Calu3 (cell line): Measurements from ENCODE around the gene TSR3. TPM values are rescaled to one million over a fixed set of nuclear protein-coding genes. Genes with fewer than 3 reads are reported as not detected.

Experiments
- BruUV-seq: library from RNA; stranded (reverse); fragments of 400-500 nt; replicated peaks from 2 replicates; lab custom pipeline; 2021; lab: Mats Ljungman, UMichigan
- CTCF ChIA-PET: fragments of 300-600 bp; sonication (Branson Sonifier 250); formaldehyde crosslinking; loops from one replicate; lab custom pipeline; 2022; ENCODE audit warnings: antibody characterized with exemption; lab: Charles Lee
- DNase-seq: peaks from one replicate; pipeline ENCODE4 v3.0.0; 2022
- H3K27ac Mint-ChIP-seq: one replicate; pipeline ENCODE4 v1.8.0; 2022; ENCODE audit warnings: mixed read lengths; ENCODE audit not compliant: unreplicated experiment
- H3K27me3 Mint-ChIP-seq: one replicate; pipeline ENCODE4 v1.8.0; 2022; ENCODE audit warnings: mixed read lengths; ENCODE audit not compliant: unreplicated experiment
- H3K36me3 Mint-ChIP-seq: one replicate; pipeline ENCODE4 v1.8.0; 2022; ENCODE audit warnings: mild to moderate bottlenecking, moderate library complexity, mixed read lengths; ENCODE audit not compliant: insufficient read depth, unreplicated experiment
- H3K4me1 Mint-ChIP-seq: one replicate; pipeline ENCODE4 v1.8.0; 2022; ENCODE audit warnings: mild to moderate bottlenecking, low read depth, mixed read lengths; ENCODE audit not compliant: unreplicated experiment
- H3K4me3 Mint-ChIP-seq: one replicate; pipeline ENCODE4 v1.8.0; 2022; ENCODE audit warnings: mild to moderate bottlenecking, low read depth, moderate library complexity, mixed read lengths; ENCODE audit not compliant: unreplicated experiment
- H3K9me3 Mint-ChIP-seq: one replicate; pipeline ENCODE4 v1.8.0; 2022; ENCODE audit warnings: low read depth, mixed read lengths; ENCODE audit not compliant: unreplicated experiment
- CTCF ChIP-seq: fragments of 200-600 bp; IDR thresholded peaks from one replicate; pipeline ENCODE4 v1.8.0; 2022; ENCODE audit warnings: antibody characterized with exemption; ENCODE audit not compliant: unreplicated experiment
- intact Hi-C: fragments of 100-400 bp; cut with micrococcal nuclease; formaldehyde crosslinking; loops from one replicate; pipeline ENCODE4 v1.10.0; 2022; ENCODE audit not compliant: unreplicated experiment
- total RNA-seq: library from RNA; stranded (reverse); gene quantifications from 2 replicates; pipeline ENCODE4 v1.2.3, GENCODE V29; 2022

The TSR3 gene
- total RNA-seq, 1 experiment from 2014 or later: 59.4 TPM

DNA sequence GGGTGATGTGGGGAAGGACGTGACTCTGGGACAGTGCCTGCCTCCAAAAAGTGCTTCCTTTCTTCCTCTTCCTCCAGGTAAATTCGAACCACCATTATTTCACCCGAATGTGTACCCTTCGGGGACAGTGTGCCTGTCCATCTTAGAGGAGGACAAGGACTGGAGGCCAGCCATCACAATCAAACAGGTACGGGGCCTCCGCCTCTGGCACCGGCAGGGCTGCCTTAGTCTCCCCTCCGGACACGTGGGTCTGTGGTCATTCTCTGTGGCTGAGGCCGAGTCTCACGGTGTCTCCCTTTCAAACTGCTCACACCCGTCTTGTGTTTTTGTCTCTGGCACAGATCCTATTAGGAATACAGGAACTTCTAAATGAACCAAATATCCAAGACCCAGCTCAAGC, 31.6 kb downstream of the TSR3 start:
- Mint-ChIP-seq H3K4me3 (no peak overlapping the region), H3K4me1 (no peaks in the 10 kb centered on the region), H3K27ac (no peak overlapping the region), H3K9me3 (no peaks in the 10 kb centered on the region), H3K36me3 (peaks cover 92% of the 10 kb centered on the region), H3K27me3 (no peaks in the 10 kb centered on the region)
- CTCF ChIA-PET: no interaction called here
- intact Hi-C loops: no loop called here
- TF ChIP-seq CTCF: no peak
- DNase-seq: no peak
- no TSS peak for BruUV-seq

DNA sequence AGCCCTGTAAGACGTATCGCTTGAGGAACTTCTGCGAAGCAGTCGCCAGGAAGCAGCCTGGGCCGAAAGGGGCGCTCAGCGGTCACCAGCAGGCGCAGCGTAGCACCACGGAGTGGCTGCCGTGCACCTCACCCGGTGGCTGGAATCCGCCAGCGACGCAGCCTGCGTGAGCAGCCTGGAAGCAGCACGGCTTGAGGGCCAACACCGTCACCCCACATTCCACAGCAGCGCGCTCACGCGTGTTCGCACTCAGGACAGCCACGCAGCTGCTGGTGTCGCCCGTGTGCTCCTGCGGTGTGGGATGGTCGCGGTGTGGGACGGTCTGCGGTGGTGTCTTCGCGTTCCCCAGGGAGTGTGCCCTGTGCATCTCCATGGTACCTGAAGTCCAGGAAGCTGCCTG, 32.6 kb downstream of the TSR3 start:
- Mint-ChIP-seq H3K27ac (no peak overlapping the region), H3K4me3 (no peak overlapping the region), H3K9me3 (no peaks in the 10 kb centered on the region), H3K4me1 (no peaks in the 10 kb centered on the region), H3K27me3 (no peaks in the 10 kb centered on the region), H3K36me3 (peaks cover 92% of the 10 kb centered on the region)
- BruUV-seq: no TSS peak
- no peak for TF ChIP-seq CTCF
- intact Hi-C loops: no loop called here
- no peak for DNase-seq
- CTCF ChIA-PET: no interaction called here

DNA sequence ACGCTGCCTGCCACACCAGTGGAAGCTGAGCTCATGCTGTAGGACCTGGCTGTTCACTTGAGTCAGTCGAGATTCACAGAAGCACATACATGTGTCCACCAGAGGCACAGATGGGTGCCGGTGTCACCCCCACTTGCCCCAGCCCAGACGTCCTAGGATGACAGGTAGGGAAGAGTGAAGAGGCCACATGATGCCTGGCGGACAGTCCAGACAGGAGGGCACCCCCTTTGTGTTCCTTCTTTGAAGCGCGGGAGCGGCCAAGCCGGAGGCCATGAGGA, 33.5 kb downstream of the TSR3 start:
- no peak for TF ChIP-seq CTCF
- Mint-ChIP-seq H3K9me3 (no peaks in the 10 kb centered on the region), H3K27me3 (no peaks in the 10 kb centered on the region), H3K4me3 (peak overlapping the region; percentile 39), H3K27ac (peak overlapping the region; percentile 63), H3K4me1 (no peaks in the 10 kb centered on the region), H3K36me3 (peaks cover 92% of the 10 kb centered on the region)
- no peak for DNase-seq
- BruUV-seq: no TSS peak
- CTCF ChIA-PET: no interaction called here
- intact Hi-C loops: no loop called here

DNA sequence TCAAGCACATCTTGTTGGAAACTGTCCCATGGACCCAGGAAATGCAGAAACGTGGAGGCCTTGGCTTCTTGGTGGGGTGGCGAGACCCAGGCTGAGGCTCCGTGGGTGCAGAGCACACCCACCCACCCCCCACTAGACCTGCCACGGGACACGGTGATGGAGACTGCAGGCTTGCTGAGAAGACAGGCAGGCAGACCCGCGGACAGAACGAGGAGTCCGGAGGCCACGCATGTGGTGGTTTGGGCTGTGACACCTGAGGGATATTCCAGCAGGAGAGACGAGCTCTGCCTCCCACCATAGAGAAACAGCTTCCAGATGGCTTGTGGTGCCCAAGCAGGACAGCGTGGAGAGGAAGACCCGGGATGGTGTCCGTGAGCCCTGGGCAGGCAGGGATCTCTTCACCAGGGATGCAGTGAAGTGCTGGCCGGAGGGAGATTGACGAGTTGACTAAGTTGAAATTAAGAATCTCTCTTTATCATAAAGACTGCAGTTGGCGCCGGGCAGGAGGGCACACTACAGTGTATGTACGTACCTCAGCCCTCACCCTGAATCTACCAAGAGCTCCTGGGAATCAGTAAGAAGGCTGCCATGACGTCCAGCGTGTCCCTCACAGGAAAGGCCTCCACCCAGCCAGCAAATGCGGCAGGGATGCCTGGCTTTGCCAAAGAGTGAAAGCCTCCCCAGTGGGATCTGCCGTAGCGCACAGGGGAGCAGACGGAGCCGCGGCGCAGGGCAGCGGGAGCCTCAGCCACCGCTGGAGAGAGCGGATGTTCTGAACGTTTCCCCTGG, 34.0 kb downstream of the TSR3 start:
- no TSS peak for BruUV-seq
- DNase-seq: no peak
- H3K4me1 Mint-ChIP-seq: no peaks in the 10 kb centered on the region
- H3K4me3 Mint-ChIP-seq: peak overlapping the region; percentile 39
- H3K36me3 Mint-ChIP-seq: peaks cover 92% of the 10 kb centered on the region
- no peaks in the 10 kb centered on the region for H3K27me3 Mint-ChIP-seq
- CTCF ChIA-PET: no interaction called here
- H3K27ac Mint-ChIP-seq: peak overlapping the region; percentile 63
- no peak for TF ChIP-seq CTCF
- intact Hi-C loops: no loop called here
- H3K9me3 Mint-ChIP-seq: no peaks in the 10 kb centered on the region
